IPS DF 4.7 (cell line): ENCODE measurements around the gene GRK3.

Experiments
- DNase-seq: peaks from one replicate; pipeline ENCODE4 v3.0.0-alpha.2; 2013; ENCODE audit warnings: low spot score; ENCODE audit errors: extremely low read depth

The GRK3 gene

DNA sequence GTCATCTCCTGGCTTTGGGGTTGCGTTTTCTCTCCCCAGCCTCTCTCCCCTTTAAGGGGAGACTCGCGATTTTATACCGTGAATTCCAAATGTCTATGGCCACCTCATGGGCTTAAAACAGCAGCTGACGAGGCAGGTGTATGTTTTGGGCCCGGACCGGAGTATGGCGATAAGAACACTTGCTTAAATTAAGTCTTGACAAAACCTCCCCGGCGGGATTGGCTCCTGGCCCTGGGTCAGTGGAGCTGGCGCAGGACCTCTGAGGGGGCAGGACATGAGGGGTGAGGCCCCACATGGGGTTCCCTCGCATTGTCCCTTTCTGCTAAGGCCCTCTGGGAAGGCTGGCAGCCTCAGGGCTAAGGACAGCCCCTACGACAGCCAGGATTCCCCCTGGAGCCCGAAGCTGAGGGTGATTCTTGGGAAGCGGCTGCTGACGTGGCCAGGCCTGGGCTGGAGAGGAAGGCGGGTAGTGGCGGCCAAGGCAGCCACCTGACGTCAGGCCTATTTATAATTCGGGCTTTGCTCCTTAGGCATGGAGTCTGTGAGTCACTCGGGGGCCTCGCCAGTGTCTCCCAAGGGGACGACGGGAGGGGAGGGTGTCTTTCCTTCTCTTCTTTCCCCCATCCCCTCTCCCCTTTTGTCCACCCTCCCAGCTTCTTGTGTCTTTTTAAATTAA, 190.2 kb downstream of the GRK3 start:
- DNase-seq, result no peak

DNA sequence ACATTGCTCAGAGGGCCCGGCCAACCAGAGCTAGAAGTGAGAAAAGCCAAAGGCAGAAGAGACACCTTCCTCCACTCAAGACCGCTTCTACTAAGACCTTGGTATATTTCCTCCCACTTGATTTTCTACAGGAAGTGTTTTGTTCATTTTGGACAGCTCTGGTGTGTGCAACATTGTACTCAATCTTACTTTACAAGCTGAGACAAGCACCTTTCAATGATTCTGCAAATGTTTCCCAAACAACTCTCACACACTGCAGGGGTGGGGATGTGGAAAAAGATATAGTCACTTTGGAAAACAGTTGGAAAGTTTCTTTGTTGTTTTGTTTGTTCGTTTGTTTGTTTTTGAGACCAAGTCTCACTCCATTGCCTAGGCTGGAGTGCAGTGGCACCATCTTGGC, 193.2 kb downstream of the GRK3 start:
- DNase-seq, result no peak

DNA sequence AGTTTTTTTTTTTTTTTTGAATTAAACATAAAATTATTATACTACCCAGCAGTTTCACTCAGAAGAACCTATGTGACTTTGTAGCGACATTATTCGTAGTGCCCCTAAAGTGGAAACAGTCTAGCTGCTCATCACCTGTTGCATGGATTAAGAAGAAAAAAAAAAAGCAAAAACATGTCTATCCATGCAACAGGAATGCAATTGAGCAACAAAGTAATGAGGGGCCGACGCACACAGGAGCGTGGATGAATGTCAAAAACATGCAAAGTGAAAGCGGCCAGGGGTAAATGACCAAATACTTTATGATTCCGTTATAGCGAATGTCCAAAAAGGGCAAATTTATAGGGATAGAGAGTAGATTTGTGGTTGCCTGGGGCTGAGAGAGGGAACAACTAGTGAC, 193.8 kb downstream of the GRK3 start:
- DNase-seq, result no peak

DNA sequence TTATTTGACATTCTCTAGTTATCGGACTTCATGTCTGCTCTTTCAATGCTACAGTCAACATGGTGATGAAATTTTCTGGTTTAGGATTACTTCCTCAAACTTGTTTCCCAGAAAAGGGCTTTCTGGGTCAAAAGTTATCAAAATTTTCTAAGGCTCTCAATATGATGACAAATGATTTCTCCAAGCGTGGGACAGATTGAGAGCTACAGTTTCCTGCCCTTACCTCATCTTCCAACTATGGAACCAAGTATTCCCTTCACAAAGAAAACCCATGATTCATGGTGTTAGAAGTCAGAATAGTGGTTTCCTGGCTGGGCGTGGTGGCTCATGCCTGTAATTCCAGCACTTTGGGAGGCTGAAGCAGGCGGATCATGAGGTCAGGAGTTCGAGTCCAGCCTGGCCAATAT, 195.4 kb downstream of the GRK3 start:
- no peak for DNase-seq

DNA sequence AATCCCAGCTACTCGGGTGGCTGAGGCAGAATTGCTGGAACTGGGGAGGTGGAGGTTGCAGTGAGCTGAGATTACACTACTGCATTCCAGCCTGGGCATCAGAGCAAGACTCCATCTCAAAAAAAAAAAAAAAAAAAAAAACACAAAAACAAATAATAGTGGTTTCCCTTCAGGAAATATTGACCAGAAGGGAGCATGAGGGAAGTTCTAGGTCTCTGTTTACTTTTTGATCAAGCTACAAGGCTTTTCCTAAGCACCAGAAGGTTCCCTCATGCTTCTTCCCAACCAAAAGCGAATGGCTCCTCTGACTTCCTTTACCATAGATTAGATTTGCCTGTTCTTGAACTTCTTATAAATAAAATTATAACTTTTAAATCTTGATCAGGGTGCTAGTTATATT, 195.8 kb downstream of the GRK3 start:
- no peak for DNase-seq

DNA sequence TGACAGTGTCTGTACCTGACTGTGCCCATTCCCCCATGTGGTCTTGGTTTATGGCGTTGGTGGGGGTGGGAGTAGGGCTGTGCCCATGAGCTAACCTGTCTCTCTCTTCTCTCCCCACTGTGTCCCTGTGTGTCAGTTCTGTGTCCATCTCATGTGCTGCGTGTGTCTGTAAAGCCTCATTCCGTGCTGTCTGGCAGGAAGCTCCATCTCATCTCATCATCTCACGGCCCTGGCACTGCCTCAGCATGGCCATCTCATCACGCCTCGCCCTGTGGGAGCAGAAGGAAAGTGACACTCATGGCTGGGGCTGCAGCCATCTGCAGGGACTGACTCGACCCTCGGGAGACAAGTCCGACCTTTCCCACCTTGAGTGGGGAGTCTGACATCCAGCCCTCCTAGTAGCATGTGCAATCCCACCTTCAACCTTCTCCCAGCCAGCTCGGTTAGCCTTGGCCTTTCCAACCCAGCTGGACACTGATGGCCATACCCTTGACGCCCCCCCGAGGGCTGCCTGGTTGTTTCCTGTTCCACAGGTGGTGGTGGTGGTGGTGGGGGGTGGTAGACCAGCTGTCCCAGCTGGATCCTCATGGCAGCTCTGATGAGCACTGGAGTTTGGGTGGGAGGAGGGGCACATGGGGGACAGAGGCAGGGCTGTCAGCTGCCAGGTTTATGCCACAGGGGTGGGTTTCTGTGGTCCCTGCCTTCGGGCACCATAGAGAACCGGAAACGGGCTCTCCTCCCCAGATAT, 196.5 kb downstream of the GRK3 start:
- DNase-seq, result no peak

DNA sequence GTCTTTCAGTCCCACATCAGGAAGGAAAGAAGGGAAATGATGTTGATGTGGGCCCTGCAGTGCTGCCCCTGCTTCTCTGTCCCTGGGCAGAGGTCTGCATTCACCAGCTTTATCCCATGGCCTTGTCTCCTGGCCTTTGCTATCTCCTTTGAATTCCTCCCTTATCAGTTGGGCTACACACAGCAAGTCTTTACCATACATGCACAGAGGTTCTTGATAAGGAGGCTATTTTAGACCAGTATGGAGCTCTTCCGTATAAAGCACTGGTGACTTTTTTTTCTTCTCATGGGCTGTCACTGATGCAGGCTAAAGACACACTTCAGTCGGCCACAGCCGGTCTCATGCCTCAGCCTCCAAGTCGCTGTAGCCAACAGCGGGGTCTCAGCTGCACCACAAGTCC, 197.7 kb downstream of the GRK3 start:
- DNase-seq, result no peak

DNA sequence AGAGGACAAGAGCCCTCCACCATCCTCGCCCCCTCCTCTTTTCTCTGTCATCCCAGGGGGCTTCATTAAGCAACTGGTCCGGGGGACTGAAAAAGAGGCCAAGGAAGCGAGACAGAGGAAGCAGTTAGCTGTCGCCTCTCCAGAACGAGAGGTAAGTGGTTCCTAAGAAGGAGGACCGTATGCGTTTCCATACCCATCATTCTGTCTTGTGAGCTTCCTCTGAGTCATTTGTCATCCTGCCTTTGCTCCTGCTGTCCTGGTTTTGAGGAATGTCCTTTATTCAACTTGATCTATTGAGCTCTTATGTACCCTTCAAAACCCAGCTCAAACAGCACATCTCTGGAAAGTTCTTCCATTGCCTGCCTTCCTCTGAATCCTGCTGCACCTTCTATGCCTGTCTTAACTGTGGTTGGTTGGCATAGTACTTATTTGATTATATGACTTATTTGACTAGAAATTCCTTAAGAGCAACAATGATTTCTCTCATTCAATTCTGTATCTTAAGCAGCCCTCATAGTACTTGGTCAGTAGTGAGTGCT, 198.8 kb downstream of the GRK3 start:
- DNase-seq, result no peak

DNA sequence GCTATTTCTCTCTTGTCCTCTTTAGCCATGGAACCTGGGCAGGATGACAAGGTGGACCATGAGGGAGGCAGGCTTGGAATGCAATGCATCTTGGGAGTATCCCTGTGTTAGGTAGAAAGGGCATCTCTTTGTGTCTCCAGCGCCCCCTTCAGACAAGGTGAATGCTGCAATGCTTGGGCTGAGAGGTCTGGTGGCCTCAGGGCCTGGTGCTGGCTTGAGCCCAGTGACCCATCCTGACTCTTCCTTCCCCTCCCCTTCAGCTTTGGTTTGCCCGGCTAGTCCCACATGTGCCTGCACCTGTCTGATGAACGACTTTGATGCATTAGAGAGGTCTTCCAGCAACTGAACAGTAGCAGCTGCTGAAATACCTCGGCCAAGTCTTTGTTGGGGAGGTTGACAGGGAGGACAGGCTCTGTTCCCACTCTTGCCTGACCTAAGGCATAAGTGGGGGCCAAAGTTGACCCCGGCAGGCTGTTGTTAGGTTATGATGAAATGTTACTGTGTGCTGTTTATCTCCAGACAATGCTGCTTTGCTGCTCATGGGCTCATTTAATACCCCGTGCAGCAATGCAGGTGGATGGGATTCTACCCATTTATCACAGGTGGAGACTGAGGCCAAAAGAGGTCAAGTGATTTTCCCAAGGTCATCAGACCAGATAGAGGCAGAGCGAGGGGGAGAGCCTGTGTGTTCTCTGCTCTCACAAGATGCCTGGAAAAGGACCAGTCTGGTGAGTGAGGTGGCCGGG, 200.0 kb downstream of the GRK3 start:
- peak; percentile 28 for DNase-seq

DNA sequence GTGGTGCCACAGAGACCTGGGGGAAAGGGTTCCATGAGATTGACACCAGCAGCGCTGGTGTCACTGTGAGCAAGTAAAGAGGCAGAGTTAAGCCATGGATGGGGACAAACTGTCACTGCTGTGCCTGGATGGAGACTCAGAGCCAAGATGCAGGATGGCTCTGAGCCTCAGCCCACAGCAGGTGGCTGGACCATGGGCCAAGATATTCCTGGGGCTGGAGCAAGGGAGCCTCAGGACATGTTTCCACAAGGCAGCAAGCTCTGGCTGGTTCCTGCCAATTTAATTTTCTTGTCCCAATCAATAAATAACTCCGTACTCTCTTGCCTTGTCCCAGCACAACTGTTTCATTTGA, 200.5 kb downstream of the GRK3 start:
- no peak for DNase-seq

DNA sequence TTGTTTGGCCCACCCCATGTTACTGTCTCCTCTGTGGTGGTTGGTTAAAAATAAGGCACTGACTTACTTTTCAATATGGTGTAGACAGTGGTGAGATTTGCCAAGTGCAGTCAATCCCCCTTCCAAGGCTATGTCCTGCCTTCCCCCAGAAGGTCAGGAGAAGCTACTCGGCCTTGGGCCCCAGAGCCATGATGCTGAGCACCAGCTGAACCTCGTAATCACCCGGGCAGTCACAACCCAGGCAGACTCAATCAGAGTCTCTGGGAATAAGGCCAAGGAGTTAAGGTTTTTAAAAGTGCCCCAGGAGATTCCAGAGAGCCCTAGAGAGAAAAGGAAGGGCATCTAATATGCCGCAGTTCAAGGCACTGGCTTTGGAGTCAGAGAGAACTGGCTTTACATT, 201.3 kb downstream of the GRK3 start:
- DNase-seq, result no peak

DNA sequence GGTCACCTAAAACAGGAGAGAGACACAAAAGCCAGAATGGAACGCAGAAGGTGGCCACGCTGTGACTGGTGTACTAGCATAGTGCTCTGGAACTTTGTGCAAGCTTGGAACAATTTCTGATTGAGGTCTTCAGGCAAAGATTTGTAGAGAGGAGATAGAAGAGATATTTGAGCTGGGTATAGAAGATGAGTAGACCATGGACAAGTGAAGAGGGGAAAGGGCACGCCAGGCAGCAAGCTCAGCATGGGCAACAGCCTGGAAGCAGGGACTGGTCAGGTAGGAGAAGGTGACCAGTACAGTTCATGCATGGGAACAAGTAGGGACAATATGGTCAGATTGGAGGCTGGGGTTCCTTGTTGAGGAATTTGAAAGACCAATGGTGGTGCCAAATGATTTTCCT, 201.9 kb downstream of the GRK3 start:
- DNase-seq, result no peak

DNA sequence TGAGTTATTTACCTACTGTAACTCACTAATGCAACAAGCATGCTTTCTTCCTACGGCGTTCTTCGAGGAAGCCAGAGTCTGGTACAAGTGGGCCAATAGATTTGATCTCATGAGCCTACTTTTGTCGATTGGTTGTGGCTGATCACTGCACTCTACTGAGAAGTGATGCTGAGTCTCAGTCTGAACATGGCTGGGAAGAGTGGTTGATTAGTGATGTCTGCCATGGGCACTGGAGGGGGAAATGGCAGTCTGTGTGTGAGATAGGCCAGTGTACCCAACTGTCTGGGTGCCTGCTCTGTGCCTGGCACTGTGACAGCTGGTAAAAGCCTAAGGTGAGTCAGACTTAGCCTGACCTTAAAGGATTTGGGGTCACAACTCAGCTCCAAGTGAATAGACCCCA, 205.9 kb downstream of the GRK3 start:
- DNase-seq, result no peak

DNA sequence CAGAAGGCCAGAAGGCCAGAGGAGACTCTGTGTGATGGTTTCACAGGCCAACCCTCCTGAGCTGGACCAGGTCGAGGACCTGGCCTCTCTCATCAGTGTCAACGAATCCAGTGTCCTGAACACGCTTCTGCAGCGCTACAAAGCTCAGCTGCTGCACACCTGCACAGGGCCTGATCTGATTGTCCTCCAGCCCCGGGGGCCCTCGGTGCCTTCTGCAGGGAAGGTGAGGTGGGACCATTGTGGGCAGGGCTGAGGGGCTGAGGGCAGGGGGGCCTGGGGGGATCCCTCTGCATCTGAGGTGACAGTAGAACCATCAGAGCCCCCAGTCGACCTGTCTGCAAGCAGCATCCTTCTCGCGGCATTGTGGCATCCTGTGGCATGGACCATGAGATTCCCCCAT, 207.8 kb downstream of the GRK3 start:
- no peak for DNase-seq

DNA sequence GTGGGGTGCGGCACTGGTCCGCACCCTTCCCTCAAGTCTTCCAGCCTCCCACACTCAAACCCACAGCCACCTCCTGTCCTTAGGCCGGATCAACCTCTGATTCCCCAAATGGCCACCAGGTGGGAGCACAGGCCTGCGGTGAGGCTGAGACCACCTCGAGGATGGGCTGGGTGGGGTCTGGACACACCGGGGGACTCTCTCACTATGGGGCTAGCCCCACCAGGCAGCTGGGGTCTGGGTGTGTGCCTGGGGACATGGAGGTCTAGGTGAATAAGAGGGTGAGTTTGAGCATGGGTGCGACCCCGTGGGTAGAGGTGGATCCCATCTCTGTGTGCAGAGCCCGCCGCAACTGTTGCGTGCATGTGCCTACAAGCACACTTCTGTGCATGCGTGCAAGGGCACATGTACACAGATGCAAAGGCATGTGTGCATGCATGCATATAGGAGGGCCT, 210.1 kb downstream of the GRK3 start:
- no peak for DNase-seq

DNA sequence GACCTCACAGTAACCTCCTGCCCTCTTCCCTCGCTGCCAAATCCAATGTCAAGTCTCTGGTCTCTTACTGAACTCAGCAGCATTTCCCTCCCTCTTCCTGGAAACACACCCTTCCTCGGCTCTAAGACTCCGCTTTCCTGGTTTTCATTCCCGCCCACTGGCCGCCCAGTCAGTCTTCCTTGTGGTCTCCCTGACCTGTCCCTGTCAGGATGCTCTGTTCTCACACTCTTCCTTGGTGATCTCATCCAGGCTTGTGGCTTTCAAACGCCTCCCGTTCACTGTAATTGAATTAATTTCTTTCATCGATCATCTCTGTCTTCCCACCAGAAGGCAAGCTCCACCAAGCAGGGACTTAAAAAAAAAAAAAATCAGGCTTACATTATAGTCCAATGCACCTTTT, 211.1 kb downstream of the GRK3 start:
- DNase-seq, result peak; percentile 36

DNA sequence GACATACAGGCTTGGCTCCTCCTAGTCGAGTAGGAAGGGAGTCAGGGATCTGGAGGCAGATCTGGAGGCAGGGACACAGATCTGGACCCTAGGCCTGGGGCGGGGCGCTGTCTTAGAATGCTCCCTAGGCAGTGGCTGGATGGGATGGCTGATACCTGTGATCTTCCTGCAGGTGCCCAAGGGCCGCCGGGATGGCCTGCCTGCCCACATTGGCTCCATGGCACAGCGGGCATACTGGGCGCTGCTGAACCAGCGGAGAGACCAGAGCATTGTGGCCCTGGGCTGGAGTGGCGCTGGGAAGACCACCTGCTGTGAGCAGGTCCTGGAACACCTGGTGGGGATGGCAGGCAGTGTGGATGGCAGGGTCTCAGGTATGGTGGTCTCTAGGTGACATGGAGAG, 212.9 kb downstream of the GRK3 start:
- DNase-seq, result no peak

DNA sequence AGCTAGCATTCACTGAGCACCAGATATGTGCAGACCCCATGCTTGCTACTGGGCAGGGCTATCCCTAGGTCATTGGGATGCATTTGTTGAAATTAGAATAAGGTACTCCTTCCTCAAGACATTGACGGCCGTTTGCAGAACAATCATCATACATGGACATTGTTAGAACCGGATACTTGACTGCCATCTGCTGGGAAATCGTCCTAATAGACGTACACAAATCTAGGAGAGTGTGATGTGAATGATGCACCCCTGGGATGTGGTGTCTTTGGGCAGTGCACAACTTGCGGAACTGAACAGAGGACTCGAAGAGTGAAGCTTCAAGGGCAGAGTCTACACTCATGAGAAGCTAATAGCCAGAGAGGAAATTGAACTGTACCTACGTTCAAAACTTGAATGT, 213.4 kb downstream of the GRK3 start:
- no peak for DNase-seq
